Inferior parietal cortex (tissue), 1 donor: ENCODE results near the gene CTNND2.
"Not testable (repeated sequence)": the region's sequence is repeated elsewhere in the genome, so short reads cannot be mapped to it uniquely, and the experiment has no call there.

Source experiments
- DNase-seq: peaks from one replicate; pipeline ENCODE4 v3.0.0-alpha.2; 2016; ENCODE audit errors: extremely low spot score

CTNND2 gene

GRCh38 chr5:11323761-11324160, 580.5 kb downstream of the CTNND2 start:
- DNase-seq: no peak

GRCh38 chr5:11322133-11322532, 582.1 kb downstream of the CTNND2 start:
- DNase-seq: peak; percentile 51

- DNase-seq: no peak
Measured at GRCh38 chr5:11319836-11320580, 584.2 kb downstream of the CTNND2 start.

GRCh38 chr5:11313694-11314093, 590.6 kb downstream of the CTNND2 start:
- not testable (repeated sequence) for DNase-seq

GRCh38 chr5:11311731-11312130, 592.5 kb downstream of the CTNND2 start:
- DNase-seq: no peak

- no peak for DNase-seq
Measured at GRCh38 chr5:11311272-11311671, 593.0 kb downstream of the CTNND2 start.

- DNase-seq: no peak
Measured at GRCh38 chr5:11310158-11310557, 594.1 kb downstream of the CTNND2 start.

- DNase-seq: no peak
Measured at GRCh38 chr5:11306365-11306764, 597.9 kb downstream of the CTNND2 start.

- DNase-seq: no peak
Measured at GRCh38 chr5:11305245-11305644, 599.0 kb downstream of the CTNND2 start.

GRCh38 chr5:11304641-11305040, 599.6 kb downstream of the CTNND2 start:
- DNase-seq: no peak

- no peak for DNase-seq
Measured at GRCh38 chr5:11302663-11303062, 601.6 kb downstream of the CTNND2 start.

GRCh38 chr5:11301171-11301570, 603.1 kb downstream of the CTNND2 start:
- DNase-seq: no peak

GRCh38 chr5:11300736-11301135, 603.5 kb downstream of the CTNND2 start:
- no peak for DNase-seq

- DNase-seq: no peak
Measured at GRCh38 chr5:11298877-11299276, 605.4 kb downstream of the CTNND2 start.

GRCh38 chr5:11293523-11293922, 610.7 kb downstream of the CTNND2 start:
- DNase-seq: no peak

- no peak for DNase-seq
Measured at GRCh38 chr5:11292648-11293356, 611.4 kb downstream of the CTNND2 start.

GRCh38 chr5:11289733-11290132, 614.5 kb downstream of the CTNND2 start:
- no peak for DNase-seq

- peak; percentile 52 for DNase-seq
Measured at GRCh38 chr5:11289208-11289607, 615.0 kb downstream of the CTNND2 start.

- no peak for DNase-seq
Measured at GRCh38 chr5:11281842-11282241, 622.4 kb downstream of the CTNND2 start.

- no peak for DNase-seq
Measured at GRCh38 chr5:11277323-11277722, 626.9 kb downstream of the CTNND2 start.

- DNase-seq: no peak
Measured at GRCh38 chr5:11273180-11273903, 630.9 kb downstream of the CTNND2 start.

GRCh38 chr5:11269515-11269914, 634.7 kb downstream of the CTNND2 start:
- no peak for DNase-seq

- no peak for DNase-seq
Measured at GRCh38 chr5:11268891-11269290, 635.4 kb downstream of the CTNND2 start.
